PFSK-1 (cell line): ENCODE data around the gene ABHD18.

Experiments used
- FOXP2 ChIP-seq: optimal IDR thresholded peaks from 2 replicates; pipeline ENCODE3; 2011; ENCODE audit warnings: borderline replicate concordance, control low read depth, inconsistent platforms; ENCODE audit not compliant: insufficient read depth; ENCODE audit errors: extremely low read length, extremely low read depth
- POLR2AphosphoS5 ChIP-seq: IDR thresholded peaks from 2 replicates; pipeline ENCODE4 v1.6.1; 2012; ENCODE audit warnings: low read depth, mild to moderate bottlenecking, control low read depth, low read length, moderate library complexity
- SIN3A ChIP-seq: IDR thresholded peaks from 2 replicates; pipeline ENCODE4 v1.6.1; 2012; ENCODE audit warnings: mild to moderate bottlenecking, low read length, moderate library complexity, borderline replicate concordance; ENCODE audit not compliant: insufficient read depth
- TAF1 ChIP-seq: IDR thresholded peaks from 2 replicates; pipeline ENCODE4 v1.6.1; 2012; ENCODE audit warnings: low read length, control low read depth, borderline replicate concordance; ENCODE audit not compliant: insufficient read depth
- TF ChIP-seq, protein P1 (sequence below), 2 experiments: IDR thresholded peaks; 2 replicates each; pipeline versions ENCODE4 v1.6.1 to v1.8.0; 2011 to 2012; ENCODE audit warnings: low read depth in 2 of 2, low read length in 2 of 2, control low read depth in 1 of 2, inconsistent platforms in 1 of 2, mild to moderate bottlenecking in 1 of 2, moderate library complexity in 1 of 2; ENCODE audit not compliant: insufficient read depth in 1 of 2

The ABHD18 gene

GRCh38 chr4:127988638-127989037, 23.4 kb downstream of the ABHD18 start:
- TF ChIP-seq POLR2AphosphoS5, result no peak
- TF ChIP-seq, protein P1, sequence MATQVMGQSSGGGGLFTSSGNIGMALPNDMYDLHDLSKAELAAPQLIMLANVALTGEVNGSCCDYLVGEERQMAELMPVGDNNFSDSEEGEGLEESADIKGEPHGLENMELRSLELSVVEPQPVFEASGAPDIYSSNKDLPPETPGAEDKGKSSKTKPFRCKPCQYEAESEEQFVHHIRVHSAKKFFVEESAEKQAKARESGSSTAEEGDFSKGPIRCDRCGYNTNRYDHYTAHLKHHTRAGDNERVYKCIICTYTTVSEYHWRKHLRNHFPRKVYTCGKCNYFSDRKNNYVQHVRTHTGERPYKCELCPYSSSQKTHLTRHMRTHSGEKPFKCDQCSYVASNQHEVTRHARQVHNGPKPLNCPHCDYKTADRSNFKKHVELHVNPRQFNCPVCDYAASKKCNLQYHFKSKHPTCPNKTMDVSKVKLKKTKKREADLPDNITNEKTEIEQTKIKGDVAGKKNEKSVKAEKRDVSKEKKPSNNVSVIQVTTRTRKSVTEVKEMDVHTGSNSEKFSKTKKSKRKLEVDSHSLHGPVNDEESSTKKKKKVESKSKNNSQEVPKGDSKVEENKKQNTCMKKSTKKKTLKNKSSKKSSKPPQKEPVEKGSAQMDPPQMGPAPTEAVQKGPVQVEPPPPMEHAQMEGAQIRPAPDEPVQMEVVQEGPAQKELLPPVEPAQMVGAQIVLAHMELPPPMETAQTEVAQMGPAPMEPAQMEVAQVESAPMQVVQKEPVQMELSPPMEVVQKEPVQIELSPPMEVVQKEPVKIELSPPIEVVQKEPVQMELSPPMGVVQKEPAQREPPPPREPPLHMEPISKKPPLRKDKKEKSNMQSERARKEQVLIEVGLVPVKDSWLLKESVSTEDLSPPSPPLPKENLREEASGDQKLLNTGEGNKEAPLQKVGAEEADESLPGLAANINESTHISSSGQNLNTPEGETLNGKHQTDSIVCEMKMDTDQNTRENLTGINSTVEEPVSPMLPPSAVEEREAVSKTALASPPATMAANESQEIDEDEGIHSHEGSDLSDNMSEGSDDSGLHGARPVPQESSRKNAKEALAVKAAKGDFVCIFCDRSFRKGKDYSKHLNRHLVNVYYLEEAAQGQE (IDR thresholded peaks at IDR 0.05; ENCODE audit: insufficient read depth in 1 of 2, low read depth in 2 of 2, low read length in 2 of 2), result no peak
- no peak for TF ChIP-seq SIN3A
- TF ChIP-seq FOXP2, result no peak
- no peak for TF ChIP-seq TAF1

GRCh38 chr4:127993151-127993550, 27.9 kb downstream of the ABHD18 start:
- TF ChIP-seq POLR2AphosphoS5 (no peak), SIN3A (no peak), FOXP2 (no peak), TAF1 (no peak)
- TF ChIP-seq, protein P1 (IDR thresholded peaks at IDR 0.05; ENCODE audit: insufficient read depth in 1 of 2, low read depth in 2 of 2, low read length in 2 of 2), result no peak

GRCh38 chr4:127995776-127996175, 30.6 kb downstream of the ABHD18 start:
- no peak for TF ChIP-seq POLR2AphosphoS5
- no peak for TF ChIP-seq FOXP2
- no peak for TF ChIP-seq SIN3A
- TF ChIP-seq, protein P1 (IDR thresholded peaks at IDR 0.05; ENCODE audit: insufficient read depth in 1 of 2, low read depth in 2 of 2, low read length in 2 of 2), result no peak
- TF ChIP-seq TAF1, result no peak

DNA sequence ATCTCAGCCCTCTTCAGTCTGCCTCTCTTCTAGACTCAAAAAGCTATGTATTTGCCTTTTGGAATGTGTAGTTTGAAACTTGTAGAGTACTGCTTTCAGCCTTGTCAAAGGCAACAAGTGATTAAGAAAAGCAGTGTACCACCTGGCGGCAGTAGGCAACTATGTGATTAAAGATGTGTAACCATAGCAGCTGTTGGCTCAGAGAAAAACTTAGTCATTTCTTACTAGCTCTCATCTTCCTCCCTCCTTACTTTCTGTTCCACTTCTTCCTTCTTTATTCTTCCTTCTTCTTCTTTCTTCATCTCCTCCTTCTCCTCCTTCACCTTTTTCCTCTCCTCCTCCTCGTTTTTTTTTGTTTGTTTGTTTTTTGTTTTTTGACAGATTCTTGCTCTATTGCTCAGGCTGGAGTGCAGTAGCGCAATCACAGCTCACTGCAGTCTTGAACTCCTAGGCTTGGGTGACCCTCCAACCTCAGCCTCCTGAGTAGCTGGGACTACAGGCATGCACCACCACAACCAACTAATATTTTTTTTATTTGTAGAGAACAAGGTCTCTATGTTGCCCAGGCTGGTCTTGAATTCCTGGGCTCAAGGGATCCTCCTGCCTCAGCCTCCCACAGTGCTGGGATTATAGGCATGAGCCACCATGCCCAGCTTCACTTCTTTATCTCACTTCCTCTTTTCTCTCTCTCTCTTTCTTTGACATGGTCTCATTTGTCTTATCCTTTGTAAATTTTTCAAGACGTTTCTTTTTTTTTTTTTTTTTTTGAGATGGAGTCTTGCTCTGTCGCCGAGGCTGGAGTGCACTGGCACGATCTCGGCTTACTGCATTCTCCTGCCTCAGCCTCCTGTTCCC, 32.6 kb downstream of the ABHD18 start:
- no peak for TF ChIP-seq POLR2AphosphoS5
- TF ChIP-seq, protein P1 (IDR thresholded peaks at IDR 0.05; ENCODE audit: insufficient read depth in 1 of 2, low read depth in 2 of 2, low read length in 2 of 2), result no peak

DNA sequence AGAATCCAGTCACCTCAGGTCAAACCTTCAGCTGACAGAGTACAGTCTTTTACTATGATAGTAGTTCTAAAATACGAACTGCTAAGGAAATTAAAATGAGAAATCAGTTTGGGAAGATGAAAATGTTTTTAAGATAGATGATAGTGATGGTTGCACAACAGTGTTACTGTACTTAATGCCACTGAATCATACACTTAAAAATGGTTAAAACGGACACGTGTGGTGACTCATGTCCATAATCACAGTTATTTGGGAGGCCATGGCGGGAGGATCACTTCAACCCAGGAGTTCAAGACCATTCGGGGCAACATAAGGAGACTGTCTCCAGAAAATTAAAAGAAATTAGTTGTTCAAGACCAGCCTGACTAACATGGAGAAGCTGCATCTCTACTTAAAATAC, 41.4 kb downstream of the ABHD18 start:
- TF ChIP-seq POLR2AphosphoS5, result no peak
- no peak for TF ChIP-seq TAF1
- no peak for TF ChIP-seq FOXP2
- TF ChIP-seq SIN3A, result no peak
- TF ChIP-seq, protein P1 (IDR thresholded peaks at IDR 0.05; ENCODE audit: insufficient read depth in 1 of 2, low read depth in 2 of 2, low read length in 2 of 2), result no peak
